Limb (tissue), 2 donors: ENCODE measurements around the gene DDX41.
A peak's percentile ranks its signal among the peaks of the same experiment; 100 is the strongest.

Source experiments
- DNase-seq, 2 donors: peaks; one replicate each; pipeline ENCODE4 v3.0.0-alpha.2; 2016; ENCODE audit errors: extremely low spot score in 2 of 2

Gene DDX41

DNA sequence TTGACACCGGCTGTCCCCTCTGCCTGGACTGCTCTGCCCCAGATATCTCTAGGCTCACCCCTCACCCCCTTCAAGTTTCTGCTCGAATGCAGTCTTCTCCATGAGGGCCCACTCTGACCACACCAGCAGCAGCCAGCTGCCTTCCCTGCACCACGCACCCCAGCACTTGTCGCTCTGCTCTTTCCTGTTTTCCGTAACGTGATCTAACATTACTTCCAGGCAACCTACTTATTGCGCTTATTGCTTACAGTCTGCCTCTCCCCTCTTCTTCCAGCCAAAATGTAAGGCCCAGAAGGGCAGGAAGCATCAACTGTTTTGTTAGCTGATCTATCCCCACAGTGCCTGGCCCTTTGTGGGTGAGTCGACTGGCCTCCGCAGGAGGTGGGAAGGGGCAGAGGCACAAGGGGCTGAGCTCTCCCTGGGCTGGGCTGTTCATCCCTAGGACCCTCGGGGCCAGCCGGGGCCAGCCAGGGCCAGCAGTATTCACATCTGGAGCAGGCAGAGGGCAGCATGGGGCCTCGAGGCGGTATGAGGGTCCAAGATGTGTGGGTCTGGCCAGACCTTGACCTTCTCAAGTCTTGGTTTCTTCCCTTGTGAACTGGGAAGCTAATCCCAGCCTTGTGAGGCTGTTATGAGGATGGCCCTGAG, 31.7 kb downstream of the DDX41 start:
- no peak for DNase-seq

DNA sequence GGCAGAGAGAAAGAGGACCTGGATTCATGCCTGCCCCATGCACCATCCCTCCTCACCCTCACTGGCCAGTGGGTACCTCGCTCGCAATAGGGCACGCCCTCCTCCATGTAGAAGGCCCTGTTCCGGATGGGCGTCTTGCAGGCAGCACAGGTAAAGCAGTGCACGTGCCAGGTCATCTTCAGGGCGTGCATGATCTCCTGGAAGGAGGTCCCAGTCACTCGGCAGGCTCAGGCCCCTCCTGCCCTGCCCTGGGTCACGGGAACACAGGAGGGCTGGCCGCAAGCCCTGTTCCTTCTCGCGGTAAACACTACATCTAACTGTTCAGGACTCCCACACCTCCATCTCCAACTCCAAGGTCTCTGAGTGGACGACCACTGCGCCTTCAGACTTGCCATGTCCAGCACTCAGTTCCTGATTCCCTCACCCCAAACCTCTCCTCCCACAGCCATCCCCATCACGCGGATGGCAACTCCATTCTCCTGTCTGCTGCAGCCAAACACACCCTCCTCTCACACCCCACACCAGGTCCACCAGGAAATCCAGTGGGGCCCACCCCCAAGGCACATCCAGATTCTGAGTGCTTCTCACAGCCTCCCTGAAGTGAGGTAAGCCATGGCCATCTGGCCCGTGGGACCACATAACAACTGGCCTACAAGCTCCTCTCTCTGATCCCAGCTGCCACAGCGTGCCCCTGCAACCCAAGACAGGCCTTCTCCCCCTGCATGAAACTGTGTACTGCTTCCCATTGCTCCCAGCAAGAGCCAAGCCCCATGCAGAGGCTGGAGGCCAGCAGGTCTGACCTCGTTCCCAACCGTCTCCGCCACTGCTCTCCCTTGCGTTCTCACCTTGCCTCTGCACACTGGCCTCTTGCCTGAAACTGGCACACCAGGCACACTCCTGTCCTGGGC, 32.5 kb downstream of the DDX41 start:
- DNase-seq, result no peak

DNA sequence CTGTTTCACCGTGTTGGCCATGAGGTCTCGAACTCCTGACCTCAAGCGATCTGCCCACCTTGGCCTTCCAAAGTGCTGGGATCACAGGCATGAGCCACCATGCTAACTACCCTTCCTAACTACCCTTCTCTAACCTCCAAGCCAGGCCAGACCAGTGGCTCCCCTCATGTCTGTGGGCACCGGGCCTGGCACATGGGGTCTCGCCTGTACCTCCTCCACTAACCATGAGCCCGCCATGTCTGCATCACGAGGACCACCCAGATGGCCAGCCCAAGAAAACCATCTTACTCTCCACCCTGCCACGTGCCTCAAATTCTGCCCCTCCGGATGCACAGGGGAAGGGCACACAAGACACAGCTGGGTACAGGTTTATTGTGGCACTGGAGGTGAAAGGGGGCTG, 33.7 kb downstream of the DDX41 start:
- DNase-seq, result no peak

DNA sequence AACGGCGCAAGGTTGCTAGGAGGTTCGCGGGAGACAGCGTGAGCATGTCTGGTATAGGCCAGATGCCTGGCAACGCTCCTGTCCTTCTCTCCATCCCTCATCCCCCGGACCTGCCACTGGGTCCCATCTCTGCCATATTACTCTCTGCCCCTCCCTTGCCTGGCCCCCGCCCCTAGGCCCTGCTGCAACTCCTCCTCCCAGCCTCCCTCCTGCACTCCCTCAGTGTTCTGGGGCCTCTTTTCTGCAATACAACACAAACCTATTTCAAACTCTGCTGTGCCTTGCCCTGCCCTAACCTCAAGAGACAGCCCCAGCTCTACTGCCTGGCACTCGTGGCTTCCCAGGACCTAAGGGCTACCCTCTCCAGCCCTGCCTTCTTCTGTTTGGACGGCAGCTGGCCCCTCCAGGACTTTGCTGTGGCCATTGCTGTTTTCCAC, 34.4 kb downstream of the DDX41 start:
- DNase-seq, result no peak

DNA sequence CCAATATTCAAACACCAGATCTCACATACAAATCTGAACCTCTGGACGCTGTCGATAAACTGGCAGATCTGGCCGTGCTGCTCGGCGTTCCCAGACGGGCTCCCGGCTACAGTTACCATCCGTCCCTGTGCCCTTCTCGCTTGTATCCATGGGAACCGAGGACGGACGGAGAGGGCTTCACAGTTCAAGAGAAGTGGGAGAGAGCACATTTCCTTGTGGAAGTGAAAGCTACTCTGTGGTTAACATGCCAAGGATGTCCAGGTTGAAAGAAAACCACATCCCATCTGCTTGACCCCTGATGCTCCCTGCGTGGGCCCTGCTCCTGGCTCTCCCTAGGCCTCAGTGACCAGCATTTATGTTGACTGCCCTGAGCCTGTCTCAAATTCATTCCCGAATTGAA, 37.0 kb downstream of the DDX41 start:
- DNase-seq, result no peak

DNA sequence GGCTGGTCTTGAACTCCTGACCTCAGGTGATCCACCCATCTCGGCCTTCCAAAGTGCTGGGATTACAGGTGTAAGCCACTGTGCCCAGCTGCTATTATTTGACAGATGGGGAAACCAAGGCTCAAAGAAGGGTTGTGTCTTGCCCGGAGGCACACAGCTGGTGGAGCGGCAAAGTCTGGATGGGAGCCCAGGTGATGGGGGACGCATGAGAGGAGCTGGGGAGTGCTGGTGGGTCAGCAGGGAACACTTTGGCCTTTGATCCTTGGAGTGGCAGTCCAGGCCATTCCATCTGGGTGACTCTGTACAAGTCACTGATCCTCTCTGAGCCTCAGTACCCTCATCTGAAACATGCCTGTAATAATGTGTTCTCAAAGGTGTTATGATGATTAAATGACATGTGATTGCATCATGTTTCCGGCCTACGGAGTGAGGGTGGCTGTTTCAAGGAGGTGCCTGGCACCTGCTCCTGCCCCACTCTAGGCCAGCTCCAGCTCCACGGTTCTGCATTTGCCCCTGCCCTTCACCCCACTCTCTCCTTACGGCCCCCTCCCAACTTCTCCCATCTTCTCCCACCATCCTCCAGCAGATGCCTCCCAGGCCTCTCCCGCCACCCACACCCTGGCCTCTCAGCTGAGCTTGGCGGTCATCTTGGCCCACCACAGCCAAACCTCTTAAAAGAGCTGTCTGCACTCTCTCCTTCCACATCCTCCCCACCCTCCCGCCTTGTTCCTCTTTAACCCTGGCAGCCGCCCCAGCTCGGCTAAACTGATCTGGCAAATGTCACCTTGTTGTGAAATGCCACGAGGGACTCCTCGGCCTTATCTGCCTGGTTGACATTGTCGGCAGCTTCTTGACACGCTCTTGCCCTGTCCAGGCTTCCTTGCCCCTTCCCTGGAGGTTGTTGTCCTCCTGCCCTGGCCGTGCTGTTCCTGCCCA, 37.8 kb downstream of the DDX41 start:
- no peak for DNase-seq

DNA sequence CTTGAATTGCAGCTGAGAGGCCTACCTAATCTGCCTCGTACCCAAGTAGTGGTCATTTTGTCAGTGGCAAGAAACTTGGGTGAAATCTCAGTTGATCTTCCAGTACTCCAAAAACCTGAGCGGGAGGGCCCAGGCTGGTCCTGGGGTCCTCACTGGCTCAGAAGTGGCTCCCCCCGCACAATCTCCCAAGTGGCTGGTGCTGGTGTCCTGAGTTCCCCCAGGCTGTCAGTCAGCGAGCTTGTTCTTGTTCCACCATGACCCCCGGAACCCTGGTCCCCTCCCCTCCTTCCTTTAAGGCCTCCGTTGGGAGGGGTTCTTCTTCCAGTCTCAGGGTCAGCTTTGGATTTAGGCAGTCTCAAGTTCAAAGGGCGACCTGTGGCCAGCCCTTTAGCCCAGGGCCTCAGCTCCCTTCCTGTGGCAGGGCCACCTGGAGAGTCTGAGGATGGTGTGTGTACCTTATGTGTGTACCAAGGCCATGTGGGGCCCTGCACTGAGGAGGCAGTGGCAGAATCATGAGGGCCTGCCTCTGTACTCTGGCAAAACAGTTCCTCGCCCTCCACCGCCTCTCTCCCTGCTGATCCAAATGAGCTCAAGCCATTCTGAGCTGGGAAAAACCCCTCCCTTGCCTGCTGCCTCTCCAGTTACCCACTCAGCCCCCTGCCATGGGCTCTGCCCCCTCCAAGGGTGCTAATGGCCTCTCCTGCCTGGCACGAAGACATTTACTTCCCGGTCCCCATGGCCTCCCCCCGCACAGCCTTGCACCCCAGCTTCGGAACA, 38.9 kb downstream of the DDX41 start:
- no peak for DNase-seq

DNA sequence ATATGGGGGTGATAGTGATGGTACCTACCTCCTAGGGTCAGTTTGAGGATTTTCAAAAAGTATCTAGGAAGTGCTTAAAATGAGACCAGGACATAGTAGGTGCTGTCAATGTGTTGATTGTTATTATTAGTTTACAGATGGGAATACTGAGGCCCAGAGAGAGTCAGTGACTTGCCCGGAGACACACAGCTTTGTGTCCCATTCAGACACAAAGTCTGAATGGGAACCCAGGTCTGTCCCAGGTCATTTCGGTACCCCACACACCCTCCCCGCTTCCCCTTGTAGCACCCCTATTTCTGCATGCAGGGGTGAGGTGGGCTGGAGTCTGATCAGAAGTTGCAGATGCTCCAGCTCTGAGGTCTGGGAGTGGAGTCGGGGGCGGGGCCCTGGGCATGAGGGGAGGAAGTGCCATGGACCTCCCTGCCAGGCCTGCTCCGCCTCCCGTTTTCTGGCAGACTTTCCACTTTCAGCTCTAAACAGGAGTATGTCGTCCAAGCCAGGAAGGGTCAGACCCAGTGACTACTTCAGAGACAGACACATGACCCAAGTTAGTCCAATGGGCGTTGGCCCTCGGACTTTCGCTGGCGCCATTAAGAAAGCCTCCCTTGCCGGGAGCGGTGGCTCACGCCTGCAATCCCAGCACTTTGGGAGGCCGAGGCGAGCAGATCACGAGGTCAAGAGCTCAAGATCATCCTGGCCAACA, 40.1 kb downstream of the DDX41 start:
- DNase-seq, result no peak

DNA sequence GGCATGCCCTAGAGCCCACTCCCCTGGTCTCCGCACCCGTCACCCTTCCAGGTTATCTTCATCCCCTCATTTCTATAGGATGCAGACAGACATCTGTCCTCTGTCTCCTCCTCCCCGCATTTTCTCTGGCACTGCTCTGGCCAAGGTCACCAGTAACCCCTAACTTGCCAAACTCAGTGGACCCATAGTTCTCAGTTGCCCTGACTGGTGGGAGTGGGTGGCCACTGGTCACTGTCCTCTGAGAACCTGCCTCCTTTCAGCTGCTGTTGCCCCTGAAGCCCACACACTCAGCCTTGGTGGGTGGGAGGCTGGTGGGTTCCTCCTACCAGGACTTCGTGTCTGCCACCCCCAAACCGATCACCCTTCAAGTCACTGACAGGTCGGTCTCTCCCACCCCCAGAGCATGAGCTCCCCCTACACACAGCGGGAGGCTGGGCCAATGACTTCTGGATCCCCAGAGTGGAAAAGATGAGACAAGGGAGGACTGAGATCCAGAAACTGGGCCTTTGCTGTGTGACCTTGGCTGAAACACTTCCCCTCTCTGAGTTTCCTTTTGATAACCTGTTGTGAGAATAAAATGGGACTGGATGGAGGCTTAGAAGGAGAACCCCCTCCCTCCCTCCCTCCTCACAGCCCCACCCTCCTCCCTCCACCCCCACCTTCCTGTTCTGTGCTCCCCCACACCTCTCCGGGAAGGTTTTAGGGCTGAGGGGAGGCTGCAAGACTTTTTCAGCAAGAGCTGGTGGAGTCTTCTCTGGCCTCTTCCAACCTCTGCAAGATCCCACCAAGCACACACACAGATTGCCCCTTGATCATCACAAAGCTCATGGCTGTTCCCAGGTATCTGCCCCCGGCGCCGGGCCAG, 41.0 kb downstream of the DDX41 start:
- no peak for DNase-seq

DNA sequence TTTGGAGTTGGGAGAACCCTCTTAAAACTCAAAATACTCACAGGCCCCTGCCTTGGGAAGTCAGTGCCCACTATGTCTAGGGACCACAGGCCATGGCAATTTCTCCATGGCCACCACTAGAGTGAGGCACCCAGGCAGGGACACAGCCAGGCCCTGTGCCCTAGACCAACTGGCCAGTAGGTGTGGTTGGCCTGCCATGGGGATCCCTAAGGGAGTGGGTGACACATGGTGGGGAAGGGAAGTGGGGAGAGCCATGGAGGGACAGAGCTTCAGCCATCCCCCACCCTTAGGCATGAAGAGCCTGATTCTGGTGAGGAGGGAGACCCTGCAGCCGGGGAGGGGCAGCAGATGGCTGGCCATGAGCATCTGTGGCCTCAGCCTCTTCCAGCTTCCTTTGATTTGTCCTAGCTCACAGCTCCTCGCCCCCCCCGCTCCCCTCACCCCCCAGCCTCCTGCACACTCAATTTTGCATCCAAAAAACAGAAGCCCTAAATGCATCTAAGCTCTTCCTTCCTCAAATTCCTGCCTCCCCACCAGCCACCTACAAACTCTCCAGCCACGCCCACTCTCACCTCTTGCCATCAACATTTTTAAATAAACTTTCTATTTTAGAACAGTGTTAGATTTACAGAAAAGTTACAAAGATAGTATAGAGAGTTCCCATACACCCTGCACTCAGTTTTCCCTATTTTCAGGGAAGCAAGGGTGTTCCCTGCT, 41.8 kb downstream of the DDX41 start:
- peak in 1 of 2 donors; percentile 40 for DNase-seq

DNA sequence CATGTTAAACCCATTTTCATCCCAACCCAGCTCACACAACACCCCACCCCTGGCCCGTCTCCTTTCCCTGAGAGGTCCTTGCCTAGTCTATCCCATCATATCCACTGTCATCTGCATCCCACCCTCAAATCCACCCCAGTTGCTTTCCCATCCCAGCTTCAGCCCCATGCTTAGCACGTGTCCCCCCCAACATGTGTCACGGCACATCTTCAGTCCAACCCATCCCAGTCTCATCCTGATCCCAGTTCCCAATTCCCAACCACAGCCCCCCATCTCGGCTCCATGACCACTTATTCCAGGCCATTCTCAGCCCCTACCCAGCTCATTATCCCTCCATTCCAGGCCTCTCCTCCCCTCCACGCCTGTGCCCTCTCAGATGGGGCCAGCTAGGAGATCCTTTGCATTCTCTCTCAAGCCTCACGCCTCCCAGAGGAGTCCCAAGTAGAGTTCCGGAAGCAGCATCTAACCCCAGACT, 42.7 kb downstream of the DDX41 start:
- DNase-seq, result peak in 1 of 2 donors; percentile 59

DNA sequence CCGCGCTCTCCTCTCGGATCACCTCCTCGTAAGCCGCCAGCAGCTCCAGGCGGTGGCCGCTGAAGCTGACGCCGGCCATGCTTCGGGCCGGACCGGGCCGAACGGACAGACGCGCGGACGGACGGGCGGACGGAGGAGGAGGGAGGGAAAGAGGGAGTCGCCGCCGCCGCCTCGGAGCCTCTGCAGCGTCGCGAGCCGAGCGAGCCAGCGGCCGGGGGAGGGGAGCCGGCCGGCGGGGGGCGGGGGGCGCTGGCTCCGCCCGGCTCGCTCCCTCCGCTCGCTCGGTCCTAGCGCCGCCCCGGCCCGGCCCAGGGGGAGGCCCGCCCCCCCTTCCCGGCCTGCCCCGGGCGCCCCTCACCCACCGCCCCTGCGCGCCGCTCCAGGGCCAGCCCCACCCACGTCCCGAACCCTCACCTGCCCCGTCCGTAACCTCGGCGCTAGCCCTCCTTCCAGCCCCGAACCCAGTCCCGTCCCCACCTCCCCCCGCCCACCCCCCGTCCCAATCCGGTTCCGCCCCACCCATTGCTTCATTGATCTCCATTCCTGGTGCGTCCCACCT, 43.2 kb downstream of the DDX41 start, which contains the start of gene DBN1:
Gene DBN1 (minus strand): TSS at position 192 of the 559 bp plus-strand sequence. CDS start 113 bp downstream, at position 79.
- peak; percentile 72 to 86 for DNase-seq

DNA sequence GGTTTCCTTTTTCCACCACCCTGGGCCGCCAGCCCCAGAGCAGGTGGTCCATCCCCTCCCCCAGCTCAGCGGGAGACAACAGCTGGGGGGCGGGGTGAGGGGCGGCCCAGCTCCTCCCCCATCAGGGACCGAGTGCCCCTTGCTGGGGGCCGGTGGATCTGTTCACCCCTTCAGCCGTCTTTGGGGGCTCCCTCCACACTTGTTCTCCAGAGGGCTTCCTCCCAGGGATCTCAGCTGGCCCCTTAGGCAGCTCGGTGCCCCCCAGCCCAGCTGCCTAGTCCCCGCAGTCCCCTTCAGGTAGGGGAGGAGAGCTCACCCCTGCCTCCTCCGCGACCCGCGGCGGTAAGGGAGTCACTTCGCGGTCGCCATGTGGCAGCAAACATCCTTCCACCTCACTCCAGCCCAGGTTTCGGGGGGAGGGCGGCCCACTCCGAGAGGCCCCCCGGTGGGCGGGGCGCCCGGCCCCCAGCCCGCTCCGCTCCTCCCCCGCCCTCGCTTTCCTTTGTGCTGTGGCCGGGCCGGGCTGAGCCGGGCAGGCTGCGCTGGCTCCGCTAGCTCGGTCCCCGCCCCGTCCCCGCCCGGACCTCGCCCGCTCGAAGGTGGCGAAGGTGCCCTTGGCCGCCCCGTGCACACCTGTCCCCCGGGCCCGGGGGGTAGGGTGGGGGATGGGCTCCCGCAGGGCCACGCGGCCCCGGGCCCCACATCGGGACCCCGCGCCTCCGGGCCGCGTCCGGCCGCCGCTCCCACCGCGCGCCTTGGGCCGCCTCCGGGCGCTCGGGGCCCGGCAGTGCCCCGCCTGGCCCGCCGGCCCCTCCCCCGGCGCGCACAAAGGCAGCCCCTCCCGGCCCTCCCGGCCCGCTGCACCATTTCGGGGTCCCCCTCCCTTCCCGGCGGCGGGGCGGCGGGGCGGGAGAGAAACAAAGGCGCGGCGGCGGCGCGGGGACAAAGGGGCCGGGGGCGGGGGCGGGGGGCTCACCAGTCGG, 44.0 kb downstream of the DDX41 start:
- DNase-seq, result peak in 1 of 2 donors; percentile 84

DNA sequence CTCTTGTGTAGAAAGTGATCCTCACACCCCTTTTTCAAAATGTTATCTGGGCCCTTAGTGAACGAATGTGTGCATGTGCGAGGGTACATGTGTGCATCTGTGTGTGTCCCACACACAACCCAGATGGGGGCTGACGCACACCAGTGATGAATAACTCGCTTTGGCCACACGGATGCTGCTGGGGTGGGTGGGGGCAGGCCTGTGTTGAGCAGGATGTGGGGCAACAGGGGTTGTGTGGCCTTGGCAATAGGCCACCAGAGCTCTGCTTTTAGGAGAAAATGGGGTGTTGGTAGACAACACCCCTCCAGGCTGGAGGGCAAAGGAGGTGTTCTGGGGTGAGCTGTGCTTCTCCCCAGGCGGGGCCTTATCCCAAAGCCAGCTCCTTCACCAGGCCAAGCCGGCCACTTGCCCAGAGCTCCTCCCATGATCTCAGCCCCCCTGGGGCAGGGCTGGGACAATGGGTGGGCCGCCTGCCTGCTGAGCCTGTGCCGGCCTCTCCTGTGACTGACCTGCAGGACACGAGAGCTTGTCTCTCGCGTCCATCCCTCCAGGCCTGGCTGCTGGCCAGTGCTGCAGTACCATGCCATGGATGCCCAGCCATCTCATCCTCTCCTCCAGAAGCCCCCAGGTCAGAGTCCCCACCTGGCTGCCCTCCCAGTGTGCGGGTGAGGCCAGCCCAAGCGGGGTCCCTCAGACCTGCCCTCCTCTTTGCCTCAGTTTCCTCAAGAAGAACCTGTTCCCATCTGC, 45.0 kb downstream of the DDX41 start:
- no peak for DNase-seq

DNA sequence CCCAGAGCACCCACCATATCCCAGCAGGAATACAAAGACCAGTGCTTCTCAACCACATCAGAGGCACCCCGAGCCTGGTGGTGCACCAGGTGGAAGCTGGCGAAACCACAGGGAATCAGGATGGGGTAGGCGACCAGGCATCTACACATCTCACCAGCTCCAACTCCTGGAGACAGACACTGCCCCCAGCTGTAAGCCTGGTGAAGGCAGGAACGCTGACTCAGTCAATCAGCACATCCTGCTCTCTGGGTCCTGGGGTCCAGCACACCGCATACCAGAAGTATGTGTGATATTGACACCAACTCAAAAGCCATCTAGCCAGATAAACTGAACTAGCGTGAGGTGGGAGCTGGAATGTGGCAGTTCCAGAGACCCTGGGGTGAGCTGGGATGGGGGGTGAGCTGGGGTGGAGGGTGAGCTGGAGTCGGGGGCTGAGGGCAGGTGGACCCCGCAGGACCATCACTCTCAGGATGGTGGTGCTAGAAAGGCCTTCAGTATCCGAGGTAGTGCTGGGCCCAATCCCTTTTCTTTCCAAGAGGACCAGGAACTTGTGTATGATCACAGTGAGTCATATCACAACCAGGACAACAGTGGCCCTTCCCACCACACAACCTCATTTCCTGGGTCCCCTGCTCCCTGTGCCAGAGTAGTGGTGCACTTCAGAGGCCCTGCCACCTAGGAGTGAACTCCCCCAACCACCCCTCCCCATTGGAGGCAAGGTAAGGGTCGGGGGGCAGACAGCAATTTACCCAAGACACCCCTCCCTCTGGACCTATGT, 45.8 kb downstream of the DDX41 start:
- DNase-seq, result no peak
